ENCODE data around the gene SLC2A4.
A peak's percentile ranks its signal among the peaks of the same experiment; 100 is the strongest.

SLC2A4 gene

GRCh38 chr17:7295230-7296180 is 14.0 kb downstream of the SLC2A4 start:
- H3K27ac Mint-ChIP-seq = no peak overlapping the region
- no peaks in the 10 kb centered on the region for H3K36me3 Mint-ChIP-seq (ENCODE audit: low read depth)
- peaks cover 31% of the 10 kb centered on the region for H3K27me3 Mint-ChIP-seq

GRCh38 chr17:7296189-7296861 is 14.8 kb downstream of the SLC2A4 start:
- no peak overlapping the region for H3K27ac Mint-ChIP-seq
- H3K36me3 Mint-ChIP-seq (ENCODE audit: low read depth) = no peaks in the 10 kb centered on the region
- peaks cover 31% of the 10 kb centered on the region for H3K27me3 Mint-ChIP-seq
- peaks cover 25% of the 10 kb centered on the region for H3K4me1 Mint-ChIP-seq (ENCODE audit: low read depth)
- no peaks in the 10 kb centered on the region for H3K9me3 Mint-ChIP-seq
- peak overlapping the region; percentile 45 for H3K4me3 Mint-ChIP-seq

More at GRCh38 chr17:7295230-7296180, 14.0 kb downstream of the SLC2A4 start:
- H3K4me1 Mint-ChIP-seq (ENCODE audit: low read depth) = peaks cover 25% of the 10 kb centered on the region
- peak overlapping the region; percentile 73 for H3K4me3 Mint-ChIP-seq
- no peaks in the 10 kb centered on the region for H3K9me3 Mint-ChIP-seq

GRCh38 chr17:7304179-7304578 is 22.7 kb downstream of the SLC2A4 start:
- no peak overlapping the region for H3K4me3 Mint-ChIP-seq
- H3K9me3 Mint-ChIP-seq = no peaks in the 10 kb centered on the region
- peaks cover 4% of the 10 kb centered on the region for H3K27me3 Mint-ChIP-seq
- peaks cover 17% of the 10 kb centered on the region for H3K4me1 Mint-ChIP-seq (ENCODE audit: low read depth)
- H3K27ac Mint-ChIP-seq = no peak overlapping the region
- peaks cover 14% of the 10 kb centered on the region for H3K36me3 Mint-ChIP-seq (ENCODE audit: low read depth)

DNA sequence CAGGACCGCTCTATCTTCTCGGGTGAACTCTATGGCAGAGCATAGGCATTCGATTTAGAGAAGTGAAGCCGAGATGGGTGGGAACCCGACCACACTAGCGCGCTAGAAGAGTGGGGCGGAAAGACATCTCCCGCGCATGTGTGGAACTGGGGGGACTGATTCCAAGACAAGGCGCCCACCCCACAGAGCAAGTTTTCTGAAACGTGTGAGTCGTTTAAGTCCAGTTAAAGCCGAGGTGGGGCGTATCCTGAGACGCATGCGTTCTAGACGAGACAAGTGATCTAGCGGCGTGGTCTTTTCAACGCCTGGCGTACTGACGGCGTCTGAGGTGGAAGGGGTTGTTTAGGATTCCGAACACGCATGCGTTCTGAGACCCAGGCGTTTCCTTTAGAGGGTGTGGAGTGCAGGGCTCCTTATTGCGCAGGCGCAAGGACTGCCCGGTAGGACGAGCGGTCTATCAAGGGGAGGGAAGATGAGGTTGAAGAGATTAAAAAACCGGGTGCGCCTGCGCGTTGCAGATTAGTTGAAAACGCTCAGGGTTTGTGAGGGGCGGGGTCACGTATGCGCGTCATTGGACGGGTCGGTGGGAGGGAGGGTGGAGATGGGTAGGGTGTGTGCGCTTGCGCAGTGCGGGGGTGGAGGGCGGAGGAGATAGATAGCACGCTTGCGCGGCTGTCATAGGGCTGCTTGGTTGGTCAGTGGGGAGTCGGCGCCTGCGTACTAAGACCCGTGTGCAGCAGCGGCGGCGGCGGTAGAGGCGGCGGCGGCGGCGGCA is 25.6 kb downstream of the SLC2A4 start, which contains the start of gene EIF5A:
EIF5A (plus strand) TSS at position 718 of the 775 bp plus-strand sequence. CDS start 2,008 bp downstream, outside the sequence.
- H3K27me3 Mint-ChIP-seq = peaks cover under 1% of the 10 kb centered on the region
- no peaks in the 10 kb centered on the region for H3K9me3 Mint-ChIP-seq
- H3K36me3 Mint-ChIP-seq (ENCODE audit: low read depth) = peaks cover 43% of the 10 kb centered on the region
- peak within 1 kb of the TSS; percentile 98 for H3K4me3 Mint-ChIP-seq
- H3K4me1 Mint-ChIP-seq (ENCODE audit: low read depth) = peaks cover 45% of the 10 kb centered on the region
- peak within 1 kb of the TSS; percentile 100 for H3K27ac Mint-ChIP-seq

GRCh38 chr17:7307686-7308624 is 26.4 kb downstream of the SLC2A4 start:
- Mint-ChIP-seq H3K4me1 (ENCODE audit: low read depth) (peaks cover 53% of the 10 kb centered on the region), H3K27me3 (no peaks in the 10 kb centered on the region), H3K4me3 (peak overlapping the region; percentile 98), H3K36me3 (ENCODE audit: low read depth) (peaks cover 51% of the 10 kb centered on the region), H3K27ac (peak overlapping the region; percentile 100), H3K9me3 (no peaks in the 10 kb centered on the region)

DNA sequence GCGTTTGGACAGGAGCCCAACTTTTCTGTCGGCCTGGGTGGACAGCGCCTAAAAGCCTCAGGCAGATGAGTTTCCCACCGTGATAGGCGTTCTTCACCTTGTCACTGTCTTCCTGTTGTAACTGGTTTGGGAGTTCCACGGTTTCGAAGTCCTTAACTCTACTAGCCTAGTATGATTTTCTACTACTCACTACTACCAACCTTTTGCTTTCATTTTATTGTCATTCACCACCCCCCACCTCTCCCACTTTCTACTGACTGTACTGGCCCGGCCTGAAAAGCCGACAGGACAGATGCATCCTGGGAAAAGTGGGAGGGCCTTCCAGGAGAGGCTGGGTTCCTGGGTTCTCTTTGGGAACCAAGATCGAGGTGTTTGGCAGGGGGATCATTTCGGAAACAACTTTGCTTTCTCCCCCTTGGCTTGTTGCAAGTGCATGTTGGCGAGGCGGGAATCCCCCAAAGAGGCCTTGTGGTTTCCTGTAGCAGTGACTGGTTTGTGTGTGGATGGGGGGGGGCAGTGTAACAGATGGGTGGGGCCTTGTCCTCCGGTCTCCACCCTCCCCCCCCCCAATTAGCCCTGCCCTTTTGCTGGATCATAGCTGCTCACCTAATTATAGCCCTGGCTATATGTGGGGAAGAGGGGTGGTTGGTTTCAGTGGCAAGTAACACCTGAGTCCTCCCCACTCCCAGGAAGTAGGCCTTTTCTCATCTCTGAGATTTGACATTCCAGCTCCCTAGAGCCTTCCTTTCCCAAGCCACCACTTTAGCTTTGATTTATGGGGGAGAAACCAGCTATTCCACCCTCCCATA is 27.3 kb downstream of the SLC2A4 start:
- Mint-ChIP-seq H3K9me3 (no peaks in the 10 kb centered on the region), H3K36me3 (ENCODE audit: low read depth) (peaks cover 60% of the 10 kb centered on the region), H3K4me1 (ENCODE audit: low read depth) (peaks cover 62% of the 10 kb centered on the region), H3K4me3 (peak overlapping the region; percentile 98), H3K27me3 (no peaks in the 10 kb centered on the region), H3K27ac (peak overlapping the region; percentile 100)

- Mint-ChIP-seq H3K27me3 (no peaks in the 10 kb centered on the region), H3K4me1 (ENCODE audit: low read depth) (peaks cover 70% of the 10 kb centered on the region), H3K9me3 (no peaks in the 10 kb centered on the region), H3K27ac (peak overlapping the region; percentile 100), H3K4me3 (peak overlapping the region; percentile 98), H3K36me3 (ENCODE audit: low read depth) (peaks cover 68% of the 10 kb centered on the region)
Observed at GRCh38 chr17:7309628-7310027, 28.1 kb downstream of the SLC2A4 start.

- Mint-ChIP-seq H3K4me3 (peak overlapping the region; percentile 98), H3K36me3 (ENCODE audit: low read depth) (peaks cover 69% of the 10 kb centered on the region), H3K4me1 (ENCODE audit: low read depth) (peaks cover 72% of the 10 kb centered on the region), H3K9me3 (no peaks in the 10 kb centered on the region), H3K27ac (peak overlapping the region; percentile 100), H3K27me3 (no peaks in the 10 kb centered on the region)
Observed at GRCh38 chr17:7311110-7311705, 29.7 kb downstream of the SLC2A4 start.

DNA sequence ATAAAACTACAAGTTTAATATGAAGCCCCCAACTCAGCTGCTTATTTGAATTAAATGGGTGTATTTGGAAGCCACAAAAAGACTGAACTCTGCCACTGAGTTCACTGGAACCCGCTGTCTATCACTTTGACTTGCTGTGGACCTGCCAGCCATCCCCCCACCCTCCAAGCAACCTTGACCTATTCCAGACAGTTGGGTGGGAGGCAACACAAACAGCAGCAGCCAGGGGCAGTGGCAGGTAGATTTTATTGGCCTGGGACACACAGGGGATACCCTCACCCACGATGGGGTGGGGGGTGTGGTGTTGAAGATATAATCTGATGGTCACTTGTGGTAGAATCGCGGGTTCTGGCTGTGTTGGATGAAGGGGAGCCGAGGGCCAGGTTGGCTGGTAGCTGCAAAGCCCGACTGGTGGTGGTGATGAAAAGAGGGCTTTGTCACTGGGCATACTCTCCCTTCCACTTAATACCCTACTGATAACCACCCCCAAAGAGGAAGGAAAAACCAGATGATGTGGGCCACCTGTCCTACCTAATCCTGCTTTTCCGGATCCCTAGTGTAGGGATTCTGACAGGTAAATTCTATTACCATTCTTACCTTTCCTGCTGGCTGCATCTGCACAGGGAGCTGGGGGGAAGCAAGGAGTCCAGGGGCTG is 31.0 kb downstream of the SLC2A4 start:
- Mint-ChIP-seq H3K4me1 (ENCODE audit: low read depth) (peaks cover 65% of the 10 kb centered on the region), H3K27me3 (no peaks in the 10 kb centered on the region), H3K9me3 (no peaks in the 10 kb centered on the region), H3K36me3 (ENCODE audit: low read depth) (peaks cover 72% of the 10 kb centered on the region), H3K4me3 (peak overlapping the region; percentile 93), H3K27ac (peak overlapping the region; percentile 83)

DNA sequence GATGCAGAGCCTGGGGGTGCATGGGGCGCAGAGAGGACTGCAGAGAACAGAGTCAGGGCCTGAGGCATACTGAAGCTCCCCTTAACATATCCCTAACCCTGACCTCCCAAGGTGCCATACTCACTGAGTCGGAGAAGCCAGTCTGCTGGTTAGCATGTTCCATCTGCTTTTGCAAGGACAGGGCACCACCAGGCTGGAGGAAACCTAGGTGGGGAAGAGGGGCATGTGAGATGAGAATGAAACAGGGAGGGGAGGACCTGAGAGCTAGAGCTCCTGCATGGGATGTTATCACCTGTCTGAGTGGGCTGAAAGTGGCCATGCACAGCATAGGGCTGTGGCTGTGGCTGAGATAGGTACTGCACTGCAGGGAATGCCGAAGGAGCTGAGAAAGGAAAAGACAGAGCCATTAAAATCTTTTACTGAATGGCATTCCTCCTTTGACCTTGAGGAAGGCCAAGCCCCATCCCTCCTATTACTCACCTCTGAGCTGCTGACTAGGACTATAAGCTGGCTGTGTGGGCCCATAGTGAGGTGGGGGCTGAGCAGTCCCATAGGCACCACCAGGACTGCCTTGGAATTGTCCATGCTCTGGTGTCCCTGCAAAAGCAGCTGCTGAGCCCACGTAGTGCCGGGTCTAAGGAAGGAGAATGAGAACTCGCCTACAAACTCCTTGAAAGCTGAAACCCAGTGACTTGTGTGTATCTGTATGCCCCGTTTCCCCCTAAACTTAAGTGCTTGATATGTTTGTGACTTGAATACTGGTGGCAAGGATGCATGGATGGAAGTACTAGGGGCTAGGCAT is 31.8 kb downstream of the SLC2A4 start:
- peaks cover 65% of the 10 kb centered on the region for H3K4me1 Mint-ChIP-seq (ENCODE audit: low read depth)
- H3K9me3 Mint-ChIP-seq = no peaks in the 10 kb centered on the region
- H3K4me3 Mint-ChIP-seq = peak overlapping the region; percentile 93
- H3K36me3 Mint-ChIP-seq (ENCODE audit: low read depth) = peaks cover 79% of the 10 kb centered on the region
- H3K27ac Mint-ChIP-seq = peak overlapping the region; percentile 92
- H3K27me3 Mint-ChIP-seq = no peaks in the 10 kb centered on the region

- Mint-ChIP-seq H3K27ac (peak overlapping the region; percentile 92), H3K4me1 (ENCODE audit: low read depth) (peaks cover 60% of the 10 kb centered on the region), H3K4me3 (peak overlapping the region; percentile 93), H3K27me3 (no peaks in the 10 kb centered on the region), H3K9me3 (no peaks in the 10 kb centered on the region), H3K36me3 (ENCODE audit: low read depth) (peaks cover 77% of the 10 kb centered on the region)
Observed at GRCh38 chr17:7313890-7314718, 32.6 kb downstream of the SLC2A4 start.
